K562 (cell line): ENCODE data around the gene MAP3K14. TPM values are rescaled to one million over a fixed set of nuclear protein-coding genes. Genes with fewer than 3 reads are reported as not detected.

ENCODE experiments used
- ASH1L ChIP-seq: fragments of 450-650 bp; IDR thresholded peaks from 2 replicates; pipeline ENCODE4 v1.6.1; 2018; ENCODE audit warnings: borderline replicate concordance, mild to moderate bottlenecking, low read depth; ENCODE audit not compliant: partially characterized antibody
- DIDO1 ChIP-seq: fragments of 450-650 bp; IDR thresholded peaks from 2 replicates; pipeline ENCODE4 v1.6.1; 2016; ENCODE audit warnings: low read depth, missing biosample characterization, missing genetic modification characterization
- ETV5 ChIP-seq: sonication (generic); formaldehyde crosslinking; IDR thresholded peaks from 2 replicates; pipeline ENCODE4 v1.4.0; 2020; ENCODE audit warnings: low read depth, mild to moderate bottlenecking, missing genetic modification reagents
- GTF2E2 ChIP-seq: fragments of 200-800 bp; sonication (Bioruptor generic); IDR thresholded peaks from 2 replicates; pipeline ENCODE4 v1.6.1; 2016; ENCODE audit warnings: missing genetic modification characterization, missing compliant biosample characterization
- KDM1A ChIP-seq, 2 experiments: fragments of 450-650 bp; IDR thresholded peaks; 2 replicates each; pipeline ENCODE4 v1.6.1; 2016; ENCODE audit warnings: mild to moderate bottlenecking in 2 of 2
- NR3C1 ChIP-seq: sonication (generic); formaldehyde crosslinking; IDR thresholded peaks from 2 replicates; pipeline ENCODE4 v1.8.1; 2022; ENCODE audit warnings: missing genetic modification reagents
- PRMT5 ChIP-seq: sonication (generic); formaldehyde crosslinking; IDR thresholded peaks from 2 replicates; pipeline ENCODE4 v1.5.0; 2020; ENCODE audit warnings: missing genetic modification reagents
- PTBP1 ChIP-seq: fragments of 200-400 bp; formaldehyde crosslinking; IDR thresholded peaks from 2 replicates; pipeline ENCODE4 v1.6.1; 2017; ENCODE audit warnings: low read depth, low read length
- SPI1 ChIP-seq: IDR thresholded peaks from 2 replicates; pipeline ENCODE4 v1.6.1; 2011; ENCODE audit warnings: low read depth, low read length, control low read depth, borderline replicate concordance
- TSC22D4 ChIP-seq: fragments of 450-650 bp; IDR thresholded peaks from 2 replicates; pipeline ENCODE4 v1.6.1; 2016; ENCODE audit warnings: missing genetic modification characterization, missing biosample characterization, control low read depth
- ZNF232 ChIP-seq: sonication (generic); formaldehyde crosslinking; IDR thresholded peaks from 2 replicates; pipeline ENCODE4 v1.8.0; 2022; ENCODE audit warnings: mild to moderate bottlenecking, missing genetic modification reagents
- ZNF707 ChIP-seq: fragments of 250-450 bp; sonication (Bioruptor Pico); conservative IDR thresholded peaks from 2 replicates; pipeline ENCODE4 v1.8.0; 2022; ENCODE audit warnings: inconsistent platforms, mild to moderate bottlenecking, moderate library complexity
- polyA plus RNA-seq, 8 experiments: library from polyadenylated mRNA; depleted of rRNA in 4 of 8; stranded (reverse) in 5 of 8; unstranded in 3 of 8; fragments of >200 nt; fragmentation: Nextera tagmentation in 2 of 8; fragmentation: Illumina TruSeq in 1 of 8; extraction: Ambion mirVana in 2 of 8; extraction: Trizol in 1 of 8; gene quantifications; 2 replicates each; pipeline versions ENCODE4 v1.2.1 to v1.2.3, GENCODE V29; 2011 to 2014; ENCODE audit warnings: inconsistent platforms in 1 of 8, missing spikeins in 1 of 8
- total RNA-seq, 7 experiments: library from RNA; depleted of rRNA in 6 of 7; stranded (reverse); fragments of >200 nt in 6 of 7; fragmentation: Illumina TruSeq in 2 of 7; extraction: Trizol in 2 of 7; gene quantifications; 2 replicates each; pipeline versions ENCODE4 v1.2.1 to v1.2.3, GENCODE V29; 2011 to 2021; ENCODE audit warnings: low replicate concordance in 1 of 7
- TF ChIP-seq, protein P1 (sequence below): fragments of 250-450 bp; sonication (Bioruptor Pico); IDR thresholded peaks from 2 replicates; pipeline ENCODE4 v1.4.0; 2020; ENCODE audit warnings: mild to moderate bottlenecking
- TF ChIP-seq, protein P2 (sequence below): sonication (generic); IDR thresholded peaks from 2 replicates; pipeline ENCODE4 v1.6.1; 2016
- TF ChIP-seq, protein P3 (sequence below): IDR thresholded peaks from 2 replicates; pipeline ENCODE4 v1.6.1; 2016; ENCODE audit warnings: missing genetic modification characterization, missing compliant biosample characterization
- TF ChIP-seq, protein P4 (sequence below): fragments of 250-450 bp; sonication (Bioruptor Pico); IDR thresholded peaks from 2 replicates; pipeline ENCODE4 v1.8.0; 2022; ENCODE audit warnings: moderate library complexity, mild to moderate bottlenecking, inconsistent platforms
- TF ChIP-seq, protein P5 (sequence below): fragments of 250-450 bp; sonication (Bioruptor Pico); IDR thresholded peaks from 2 replicates; pipeline ENCODE4 v1.4.0; 2020

Gene MAP3K14
- total and polyA plus RNA-seq, 9 of the 15 experiments (the other 6 are each of a cell fraction or from before 2014, with no cell fraction given) = 0.45 to 8.7 (median 3.2) TPM

DNA sequence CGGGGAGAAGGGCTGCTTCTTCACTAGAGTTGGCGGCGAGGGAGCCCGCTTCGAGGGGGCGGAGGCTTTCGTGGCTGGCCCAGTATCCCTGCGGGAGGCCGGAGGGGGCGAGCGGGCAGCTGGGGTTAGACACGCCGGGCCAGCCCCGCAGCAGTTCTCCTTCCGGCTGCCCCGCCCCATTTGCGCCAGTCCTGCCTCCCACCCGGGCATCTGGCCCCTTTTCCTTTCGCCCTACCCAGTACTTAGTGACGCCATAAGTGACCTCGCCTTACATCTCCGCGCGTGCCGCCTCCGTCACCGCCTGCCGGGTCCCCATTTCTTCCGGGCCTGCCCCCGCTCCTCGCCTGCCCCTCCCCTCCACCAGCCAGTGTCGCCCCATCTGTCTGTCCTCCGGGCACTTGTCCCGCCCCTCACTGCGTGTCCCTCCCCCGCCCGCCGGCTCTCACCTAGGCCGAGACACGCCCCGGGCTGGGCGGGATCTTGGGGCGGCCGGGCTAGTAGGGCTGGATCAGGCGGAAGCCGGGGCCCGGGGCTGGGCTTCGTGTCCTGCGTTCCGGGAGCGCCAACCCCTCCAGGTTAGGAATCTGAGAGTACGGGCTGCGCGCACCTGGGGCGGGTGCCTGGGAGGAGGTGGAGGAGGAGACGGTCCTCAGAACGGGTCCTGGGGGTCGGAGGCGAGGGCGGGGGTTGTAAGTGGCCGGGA lies 69.2 kb downstream of the MAP3K14 start (continued):
- TF ChIP-seq, protein P1, sequence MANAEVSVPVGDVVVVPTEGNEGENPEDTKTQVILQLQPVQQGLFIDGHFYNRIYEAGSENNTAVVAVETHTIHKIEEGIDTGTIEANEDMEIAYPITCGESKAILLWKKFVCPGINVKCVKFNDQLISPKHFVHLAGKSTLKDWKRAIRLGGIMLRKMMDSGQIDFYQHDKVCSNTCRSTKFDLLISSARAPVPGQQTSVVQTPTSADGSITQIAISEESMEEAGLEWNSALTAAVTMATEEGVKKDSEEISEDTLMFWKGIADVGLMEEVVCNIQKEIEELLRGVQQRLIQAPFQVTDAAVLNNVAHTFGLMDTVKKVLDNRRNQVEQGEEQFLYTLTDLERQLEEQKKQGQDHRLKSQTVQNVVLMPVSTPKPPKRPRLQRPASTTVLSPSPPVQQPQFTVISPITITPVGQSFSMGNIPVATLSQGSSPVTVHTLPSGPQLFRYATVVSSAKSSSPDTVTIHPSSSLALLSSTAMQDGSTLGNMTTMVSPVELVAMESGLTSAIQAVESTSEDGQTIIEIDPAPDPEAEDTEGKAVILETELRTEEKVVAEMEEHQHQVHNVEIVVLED (CRISPR knock-in tag) = no peak
- TF ChIP-seq, protein P2, sequence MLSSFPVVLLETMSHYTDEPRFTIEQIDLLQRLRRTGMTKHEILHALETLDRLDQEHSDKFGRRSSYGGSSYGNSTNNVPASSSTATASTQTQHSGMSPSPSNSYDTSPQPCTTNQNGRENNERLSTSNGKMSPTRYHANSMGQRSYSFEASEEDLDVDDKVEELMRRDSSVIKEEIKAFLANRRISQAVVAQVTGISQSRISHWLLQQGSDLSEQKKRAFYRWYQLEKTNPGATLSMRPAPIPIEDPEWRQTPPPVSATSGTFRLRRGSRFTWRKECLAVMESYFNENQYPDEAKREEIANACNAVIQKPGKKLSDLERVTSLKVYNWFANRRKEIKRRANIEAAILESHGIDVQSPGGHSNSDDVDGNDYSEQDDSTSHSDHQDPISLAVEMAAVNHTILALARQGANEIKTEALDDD = no peak
- no peak for TF ChIP-seq ZNF707 (CRISPR knock-in tag)
- TF ChIP-seq GTF2E2 (tag) = no peak
- TF ChIP-seq TSC22D4 (tag) = no peak
- 0 out of 2 replicates have a peak, but pooled peaks have one; percentile 27 for TF ChIP-seq NR3C1
- TF ChIP-seq, protein P3, sequence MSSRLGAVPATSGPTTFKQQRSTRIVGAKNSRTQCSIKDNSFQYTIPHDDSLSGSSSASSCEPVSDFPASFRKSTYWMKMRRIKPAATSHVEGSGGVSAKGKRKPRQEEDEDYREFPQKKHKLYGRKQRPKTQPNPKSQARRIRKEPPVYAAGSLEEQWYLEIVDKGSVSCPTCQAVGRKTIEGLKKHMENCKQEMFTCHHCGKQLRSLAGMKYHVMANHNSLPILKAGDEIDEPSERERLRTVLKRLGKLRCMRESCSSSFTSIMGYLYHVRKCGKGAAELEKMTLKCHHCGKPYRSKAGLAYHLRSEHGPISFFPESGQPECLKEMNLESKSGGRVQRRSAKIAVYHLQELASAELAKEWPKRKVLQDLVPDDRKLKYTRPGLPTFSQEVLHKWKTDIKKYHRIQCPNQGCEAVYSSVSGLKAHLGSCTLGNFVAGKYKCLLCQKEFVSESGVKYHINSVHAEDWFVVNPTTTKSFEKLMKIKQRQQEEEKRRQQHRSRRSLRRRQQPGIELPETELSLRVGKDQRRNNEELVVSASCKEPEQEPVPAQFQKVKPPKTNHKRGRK (tag) = no peak
- no peak for TF ChIP-seq ETV5 (CRISPR knock-in tag)
- no peak for TF ChIP-seq KDM1A (IDR thresholded peaks at IDR 0.05)
- no peak for TF ChIP-seq PRMT5 (CRISPR knock-in tag)
- TF ChIP-seq ASH1L = no peak
- no peak for TF ChIP-seq ZNF232
- TF ChIP-seq, protein P4, sequence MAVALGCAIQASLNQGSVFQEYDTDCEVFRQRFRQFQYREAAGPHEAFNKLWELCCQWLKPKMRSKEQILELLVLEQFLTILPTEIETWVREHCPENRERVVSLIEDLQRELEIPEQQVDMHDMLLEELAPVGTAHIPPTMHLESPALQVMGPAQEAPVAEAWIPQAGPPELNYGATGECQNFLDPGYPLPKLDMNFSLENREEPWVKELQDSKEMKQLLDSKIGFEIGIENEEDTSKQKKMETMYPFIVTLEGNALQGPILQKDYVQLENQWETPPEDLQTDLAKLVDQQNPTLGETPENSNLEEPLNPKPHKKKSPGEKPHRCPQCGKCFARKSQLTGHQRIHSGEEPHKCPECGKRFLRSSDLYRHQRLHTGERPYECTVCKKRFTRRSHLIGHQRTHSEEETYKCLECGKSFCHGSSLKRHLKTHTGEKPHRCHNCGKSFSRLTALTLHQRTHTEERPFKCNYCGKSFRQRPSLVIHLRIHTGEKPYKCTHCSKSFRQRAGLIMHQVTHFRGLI (CRISPR knock-in tag) = no peak
- TF ChIP-seq DIDO1 (tag) = no peak
- TF ChIP-seq PTBP1 = no peak
- no peak for TF ChIP-seq SPI1
- TF ChIP-seq, protein P5, sequence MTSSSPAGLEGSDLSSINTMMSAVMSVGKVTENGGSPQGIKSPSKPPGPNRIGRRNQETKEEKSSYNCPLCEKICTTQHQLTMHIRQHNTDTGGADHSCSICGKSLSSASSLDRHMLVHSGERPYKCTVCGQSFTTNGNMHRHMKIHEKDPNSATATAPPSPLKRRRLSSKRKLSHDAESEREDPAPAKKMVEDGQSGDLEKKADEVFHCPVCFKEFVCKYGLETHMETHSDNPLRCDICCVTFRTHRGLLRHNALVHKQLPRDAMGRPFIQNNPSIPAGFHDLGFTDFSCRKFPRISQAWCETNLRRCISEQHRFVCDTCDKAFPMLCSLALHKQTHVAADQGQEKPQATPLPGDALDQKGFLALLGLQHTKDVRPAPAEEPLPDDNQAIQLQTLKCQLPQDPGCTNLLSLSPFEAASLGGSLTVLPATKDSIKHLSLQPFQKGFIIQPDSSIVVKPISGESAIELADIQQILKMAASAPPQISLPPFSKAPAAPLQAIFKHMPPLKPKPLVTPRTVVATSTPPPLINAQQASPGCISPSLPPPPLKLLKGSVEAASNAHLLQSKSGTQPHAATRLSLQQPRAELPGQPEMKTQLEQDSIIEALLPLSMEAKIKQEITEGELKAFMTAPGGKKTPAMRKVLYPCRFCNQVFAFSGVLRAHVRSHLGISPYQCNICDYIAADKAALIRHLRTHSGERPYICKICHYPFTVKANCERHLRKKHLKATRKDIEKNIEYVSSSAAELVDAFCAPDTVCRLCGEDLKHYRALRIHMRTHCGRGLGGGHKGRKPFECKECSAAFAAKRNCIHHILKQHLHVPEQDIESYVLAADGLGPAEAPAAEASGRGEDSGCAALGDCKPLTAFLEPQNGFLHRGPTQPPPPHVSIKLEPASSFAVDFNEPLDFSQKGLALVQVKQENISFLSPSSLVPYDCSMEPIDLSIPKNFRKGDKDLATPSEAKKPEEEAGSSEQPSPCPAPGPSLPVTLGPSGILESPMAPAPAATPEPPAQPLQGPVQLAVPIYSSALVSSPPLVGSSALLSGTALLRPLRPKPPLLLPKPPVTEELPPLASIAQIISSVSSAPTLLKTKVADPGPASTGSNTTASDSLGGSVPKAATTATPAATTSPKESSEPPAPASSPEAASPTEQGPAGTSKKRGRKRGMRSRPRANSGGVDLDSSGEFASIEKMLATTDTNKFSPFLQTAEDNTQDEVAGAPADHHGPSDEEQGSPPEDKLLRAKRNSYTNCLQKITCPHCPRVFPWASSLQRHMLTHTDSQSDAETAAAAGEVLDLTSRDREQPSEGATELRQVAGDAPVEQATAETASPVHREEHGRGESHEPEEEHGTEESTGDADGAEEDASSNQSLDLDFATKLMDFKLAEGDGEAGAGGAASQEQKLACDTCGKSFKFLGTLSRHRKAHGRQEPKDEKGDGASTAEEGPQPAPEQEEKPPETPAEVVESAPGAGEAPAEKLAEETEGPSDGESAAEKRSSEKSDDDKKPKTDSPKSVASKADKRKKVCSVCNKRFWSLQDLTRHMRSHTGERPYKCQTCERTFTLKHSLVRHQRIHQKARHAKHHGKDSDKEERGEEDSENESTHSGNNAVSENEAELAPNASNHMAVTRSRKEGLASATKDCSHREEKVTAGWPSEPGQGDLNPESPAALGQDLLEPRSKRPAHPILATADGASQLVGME (CRISPR knock-in tag) = no peak
